Activated CD8-positive, alpha-beta memory T cell treated with anti-CD3 and anti-CD28 coated beads, Interleukin-2, amount 50 U/mL, for 1 hour (primary cell): Measurements from ENCODE around the gene SLFN12L.
"Not testable (repeated sequence)": the region's sequence is repeated elsewhere in the genome, so short reads cannot be mapped to it uniquely, and the experiment has no call there.

Source experiments
- DNase-seq: peaks from one replicate; pipeline ENCODE4 v3.0.0-alpha.2; 2020; ENCODE audit errors: extremely low read depth

The SLFN12L gene

GRCh38 chr17:35496451-35497290 is 40.8 kb downstream of the SLFN12L start:
- DNase-seq: no peak

GRCh38 chr17:35493040-35493439 is 44.4 kb downstream of the SLFN12L start:
- no peak for DNase-seq

GRCh38 chr17:35491417-35491816 is 46.1 kb downstream of the SLFN12L start:
- no peak for DNase-seq

- DNase-seq: no peak
Observed at GRCh38 chr17:35489944-35490343, 47.5 kb downstream of the SLFN12L start.

- DNase-seq: no peak
Observed at GRCh38 chr17:35488991-35489390, 48.5 kb downstream of the SLFN12L start.

- DNase-seq: peak; percentile 55
Observed at GRCh38 chr17:35486920-35487732, 50.4 kb downstream of the SLFN12L start.

- no peak for DNase-seq
Observed at GRCh38 chr17:35479271-35479670, 58.2 kb downstream of the SLFN12L start.

GRCh38 chr17:35477248-35477647 is 60.2 kb downstream of the SLFN12L start:
- DNase-seq: no peak

GRCh38 chr17:35476283-35476820 is 61.1 kb downstream of the SLFN12L start:
- DNase-seq: no peak

GRCh38 chr17:35468475-35468874 is 69.0 kb downstream of the SLFN12L start:
- DNase-seq: no peak

GRCh38 chr17:35467824-35468223 is 69.7 kb downstream of the SLFN12L start:
- no peak for DNase-seq

GRCh38 chr17:35460354-35460851 is 77.1 kb downstream of the SLFN12L start:
- DNase-seq: no peak

GRCh38 chr17:35454035-35454434 is 83.4 kb downstream of the SLFN12L start:
- not testable (repeated sequence) for DNase-seq

- no peak for DNase-seq
Observed at GRCh38 chr17:35453171-35453570, 84.3 kb downstream of the SLFN12L start.

GRCh38 chr17:35449371-35449931 is 88.0 kb downstream of the SLFN12L start:
- no peak for DNase-seq

GRCh38 chr17:35448899-35449227 is 88.6 kb downstream of the SLFN12L start:
- DNase-seq: no peak

- DNase-seq: peak; percentile 70
Observed at GRCh38 chr17:35448214-35448898, 89.1 kb downstream of the SLFN12L start, which contains the start of gene SLFN13. Gene SLFN13 (minus strand): TSS chr17:35448766. CDS start chr17:35445680, 3,086 bp downstream.

- DNase-seq: no peak
Observed at GRCh38 chr17:35447499-35447898, 90.0 kb downstream of the SLFN12L start.

GRCh38 chr17:35438433-35438832 is 99.0 kb downstream of the SLFN12L start:
- no peak for DNase-seq

- DNase-seq: peak; percentile 77
Observed at GRCh38 chr17:35433075-35433894, 104.2 kb downstream of the SLFN12L start.
